HG03460 (cell line): ENCODE data around the gene TTC24.
"Not testable (repeated sequence)": the region's sequence is repeated elsewhere in the genome, so short reads cannot be mapped to it uniquely, and the experiment has no call there.

ENCODE experiments used
- ATAC-seq: cut with Tn5 transposase; IDR thresholded peaks from one replicate; pipeline ENCODE4 v1.9.1; 2021; ENCODE audit not compliant: unreplicated experiment

Gene TTC24

DNA sequence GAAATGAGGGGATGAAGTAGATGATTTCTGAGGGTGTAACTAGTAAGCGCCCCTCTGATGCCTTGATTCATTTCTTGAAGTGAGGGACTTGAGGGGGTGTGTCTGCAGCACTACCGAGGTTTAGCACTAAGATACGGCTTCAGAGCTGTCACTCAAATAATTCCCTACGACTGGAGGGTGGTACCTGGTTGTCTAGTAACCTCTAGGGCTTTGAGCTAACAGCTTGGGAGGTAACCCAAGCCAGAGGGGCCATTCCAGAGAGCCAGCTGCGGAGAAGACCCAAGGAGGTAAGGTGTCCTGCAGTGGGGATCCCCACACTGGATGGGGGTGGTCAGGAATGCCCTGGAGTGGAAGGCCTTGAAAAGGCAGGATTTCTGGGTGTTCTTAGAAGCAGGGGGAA, at the start of gene TTC24:
TTC24 (plus strand) TSS at position 252 of the 400 bp plus-strand sequence. CDS start 1,642 bp downstream, outside the sequence.
- no peak for ATAC-seq

DNA sequence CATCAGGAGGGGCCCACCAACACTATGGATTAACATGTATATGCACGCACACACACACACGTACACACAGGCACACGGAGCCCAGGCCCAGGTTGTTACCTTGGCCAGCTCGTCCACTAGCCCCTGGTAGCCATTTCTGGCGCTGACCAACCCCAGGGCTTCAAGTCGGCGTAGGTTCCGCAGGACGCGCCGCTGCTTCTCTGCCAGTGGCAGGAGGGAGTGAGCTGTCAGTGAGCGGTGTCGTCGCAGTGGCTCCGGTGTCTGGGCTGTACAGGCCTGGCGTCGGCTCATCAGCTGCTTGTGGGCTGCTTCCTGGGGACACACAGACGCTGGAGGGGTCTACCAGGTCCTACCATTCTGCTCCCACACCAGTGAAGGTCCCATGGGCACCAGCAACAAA, 49.5 kb upstream of the TTC24 start:
- ATAC-seq: no peak

DNA sequence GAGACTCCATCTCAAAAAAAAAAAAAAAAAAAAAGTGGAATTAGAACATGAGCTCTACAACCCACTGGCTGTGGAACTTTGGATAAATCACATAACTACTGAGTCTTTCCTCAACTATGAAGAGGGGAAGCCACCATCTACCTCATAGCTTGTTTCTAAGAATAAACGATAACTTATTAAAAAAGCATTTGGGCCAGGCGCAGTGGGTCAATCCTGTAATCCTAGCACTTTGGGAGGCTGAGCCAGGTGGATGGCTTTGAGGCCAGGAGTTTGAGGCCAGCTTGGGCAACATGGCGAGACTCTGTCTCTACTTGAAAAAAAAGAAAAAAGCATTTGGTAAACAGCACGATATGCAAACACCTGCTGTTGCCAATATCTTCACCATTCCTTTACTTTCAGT, 47.1 kb upstream of the TTC24 start:
- no peak for ATAC-seq

DNA sequence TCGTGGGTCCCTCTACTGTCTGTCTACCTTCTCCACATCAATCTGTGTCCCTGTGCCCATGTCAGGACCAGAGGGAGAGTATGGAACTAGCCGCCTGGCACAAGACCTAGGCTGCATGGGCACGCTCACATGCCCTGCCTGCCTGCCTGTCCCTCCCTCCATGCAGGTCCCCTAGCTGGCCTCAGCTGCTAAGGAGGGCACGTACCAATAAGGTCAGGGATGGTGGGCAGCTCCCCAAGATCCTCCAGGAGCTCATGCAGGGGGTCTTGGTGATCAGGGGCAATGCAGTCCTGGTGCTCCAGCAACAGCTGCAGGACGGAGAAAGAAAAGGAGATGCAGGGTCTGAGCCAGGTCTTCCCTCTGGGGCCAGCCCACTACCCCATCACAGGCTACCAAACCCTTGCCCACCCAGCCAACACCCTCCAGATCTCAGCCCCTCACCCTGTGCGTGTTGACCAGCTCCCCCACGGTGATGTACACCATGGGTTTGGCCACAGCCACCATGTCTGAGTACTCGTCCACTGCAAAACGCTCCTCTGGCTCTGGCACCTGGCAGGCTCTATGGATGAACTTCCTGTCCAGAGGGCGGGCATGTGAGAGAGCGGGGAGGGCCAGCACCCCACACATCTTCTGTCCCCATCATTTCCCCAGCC, 45.8 kb upstream of the TTC24 start:
- ATAC-seq: no peak

DNA sequence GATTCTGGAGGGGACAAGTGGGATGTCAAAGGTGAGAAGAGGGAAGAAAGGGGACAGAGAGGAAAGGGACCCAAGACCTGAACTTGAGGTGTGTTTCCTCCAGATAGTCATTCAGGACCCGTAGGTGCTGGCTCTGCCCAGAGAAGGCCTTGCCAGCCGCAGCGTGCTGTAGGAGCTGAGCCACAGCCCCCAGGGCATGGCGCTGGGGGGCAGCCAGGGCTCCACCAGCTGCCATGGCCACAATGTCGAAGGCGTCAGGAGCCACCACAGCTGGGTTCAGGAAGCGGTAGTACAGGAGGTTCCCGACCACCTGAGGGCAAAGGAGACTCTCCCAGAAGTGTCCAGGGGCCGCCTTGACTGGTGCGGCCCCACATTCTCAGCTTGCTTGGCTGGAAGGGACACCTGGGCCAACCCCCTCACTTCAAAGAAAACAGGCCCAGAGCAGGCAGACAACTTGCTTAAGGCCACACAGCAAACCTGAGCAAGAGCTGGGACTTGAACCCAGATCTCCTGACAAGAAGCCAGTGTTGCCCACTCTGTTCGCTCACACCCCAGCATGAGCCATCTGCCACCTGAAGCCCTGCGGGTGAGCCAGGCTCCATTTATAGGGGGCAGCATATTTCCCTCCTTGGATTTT, 45.0 kb upstream of the TTC24 start:
- no peak for ATAC-seq

DNA sequence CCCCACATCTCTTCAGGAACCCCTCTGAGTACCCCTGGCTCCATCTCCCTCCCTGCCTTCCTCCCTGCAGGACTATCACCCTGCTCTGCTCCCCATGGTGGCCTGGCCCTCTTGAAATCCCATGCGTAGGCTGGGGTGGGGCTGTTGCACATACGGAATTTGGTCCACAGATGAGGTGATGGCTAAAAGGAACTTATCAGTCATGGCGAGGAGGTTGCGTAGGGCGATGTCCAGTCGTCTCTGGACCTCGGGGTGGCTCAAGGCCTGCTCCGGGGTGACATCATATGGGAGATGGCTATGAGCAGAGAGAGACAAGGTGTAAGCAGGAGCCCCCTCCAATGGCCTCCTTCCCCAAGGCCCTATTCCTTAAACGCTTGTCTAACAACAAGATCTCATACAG, 42.5 kb upstream of the TTC24 start:
- ATAC-seq: no peak

DNA sequence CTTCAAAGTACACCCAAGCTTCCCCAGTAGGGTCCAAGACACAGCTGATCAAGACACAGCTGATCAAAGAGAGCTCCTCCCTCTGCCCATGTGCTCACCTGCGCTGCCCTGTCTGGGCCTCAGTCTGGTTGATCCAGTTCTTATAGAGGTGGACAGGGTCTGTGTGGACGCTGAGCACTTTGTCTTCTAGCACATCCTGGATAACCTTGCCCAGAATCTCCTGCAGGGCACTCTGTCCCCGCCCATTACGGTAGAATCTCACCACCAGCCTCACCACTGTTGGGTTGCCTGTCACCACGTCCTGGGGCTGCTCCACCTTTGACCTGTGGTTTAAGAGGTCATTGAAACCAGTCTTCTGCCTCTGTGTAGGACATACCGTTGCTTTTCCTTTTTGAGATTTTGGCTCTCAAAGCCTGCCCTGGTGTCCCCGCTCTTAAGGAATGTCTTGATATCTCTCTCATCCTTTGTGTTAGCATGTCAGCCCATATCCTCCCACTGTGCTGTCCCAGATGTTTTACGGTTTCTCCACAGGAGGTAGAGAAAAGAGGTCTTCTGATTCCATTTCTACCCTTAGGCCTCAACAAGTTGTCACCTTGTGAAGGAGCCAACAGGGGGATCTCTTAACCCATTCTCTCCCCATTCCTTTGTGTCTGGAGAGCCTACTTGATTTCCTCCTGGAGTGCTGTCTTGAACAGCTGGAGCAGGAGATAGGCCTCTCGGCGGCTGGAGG, 40.6 kb upstream of the TTC24 start:
- ATAC-seq: no peak

DNA sequence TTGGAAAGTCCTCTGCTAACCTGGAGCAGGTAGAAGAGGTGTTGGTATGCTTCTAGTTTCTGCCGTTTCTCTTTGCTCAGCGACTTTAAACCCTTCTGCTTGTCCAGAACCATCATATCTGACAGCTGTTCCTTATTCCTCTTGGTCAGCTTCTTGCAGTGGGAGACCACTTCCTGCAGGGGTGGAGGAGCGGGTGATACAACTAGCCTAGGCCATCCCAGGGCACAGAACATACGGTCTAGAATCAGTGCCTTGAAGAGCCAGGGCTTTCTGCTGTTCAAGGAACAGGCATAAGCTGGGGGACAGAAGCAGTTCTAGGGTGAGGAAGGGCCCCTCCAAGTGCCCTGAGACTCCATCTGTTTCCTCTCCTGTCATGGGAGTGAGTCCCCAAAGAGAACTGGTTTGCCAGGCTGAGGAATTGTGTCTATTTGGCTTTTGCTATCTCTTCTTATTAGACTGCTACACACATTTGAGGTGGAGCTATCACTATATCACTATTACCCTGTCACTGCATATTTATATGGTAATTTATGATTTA, 39.6 kb upstream of the TTC24 start:
- no peak for ATAC-seq

DNA sequence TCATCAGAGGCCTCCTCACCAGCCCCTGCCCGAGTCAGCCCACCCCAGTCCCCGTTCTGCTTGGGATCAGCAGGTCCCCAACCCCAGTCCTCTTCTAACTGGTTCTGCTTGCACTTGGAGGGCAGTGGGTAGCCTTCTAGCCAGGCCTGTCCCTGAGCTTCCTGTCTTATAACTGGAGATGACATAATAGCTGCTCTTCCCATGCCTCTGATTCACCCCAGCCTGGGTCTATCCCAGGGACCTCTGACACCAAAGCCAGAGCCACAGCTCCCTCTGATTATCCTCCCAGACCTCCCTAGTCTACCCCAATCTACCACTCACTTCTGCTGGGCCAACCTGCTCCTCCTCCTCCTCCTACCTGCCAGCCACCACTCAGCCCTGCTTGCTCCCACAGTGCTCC, 38.6 kb upstream of the TTC24 start:
- ATAC-seq: no peak

DNA sequence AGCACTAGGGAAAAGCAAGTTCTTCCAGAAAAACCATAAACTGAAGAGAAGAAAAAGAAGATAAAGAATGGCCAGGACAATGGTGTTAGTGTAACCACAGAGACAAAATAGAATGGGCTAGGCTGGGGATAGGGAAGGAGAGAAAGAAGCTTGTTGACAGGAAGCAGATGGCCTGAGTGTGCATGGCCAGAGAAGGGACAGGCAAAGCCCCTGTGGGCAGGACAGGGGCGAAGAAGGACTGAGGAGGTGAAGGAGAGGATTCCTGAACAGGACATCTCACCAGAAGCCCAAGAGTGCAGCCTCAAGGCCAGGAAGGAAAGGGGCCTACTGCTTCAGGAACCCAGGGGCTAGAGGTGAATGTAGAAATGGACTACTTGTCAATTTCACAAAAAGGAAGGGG, 36.5 kb upstream of the TTC24 start:
- no peak for ATAC-seq

DNA sequence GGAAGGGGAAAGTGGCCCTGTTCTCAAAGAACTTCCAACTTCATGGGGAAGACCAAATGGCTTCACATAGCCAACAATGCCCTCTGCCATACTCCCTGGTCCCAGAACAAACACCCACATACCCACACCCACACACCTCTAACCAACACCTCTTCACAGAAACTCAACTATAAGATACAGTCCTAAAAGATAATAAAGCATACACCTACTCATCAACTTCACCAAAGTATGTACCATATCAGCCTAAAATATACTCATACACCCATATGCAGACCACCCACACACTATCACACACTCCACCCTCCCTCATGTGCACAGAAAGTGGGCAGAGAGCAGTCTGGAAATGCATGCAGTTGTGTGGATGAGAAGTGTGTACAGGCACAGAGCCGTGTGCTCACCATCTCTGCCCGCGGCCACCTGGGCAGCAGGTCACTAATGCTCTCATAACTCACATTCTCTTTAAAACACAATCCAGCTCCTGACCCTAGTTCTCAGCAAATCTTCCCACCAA, 34.9 kb upstream of the TTC24 start:
- no peak for ATAC-seq

DNA sequence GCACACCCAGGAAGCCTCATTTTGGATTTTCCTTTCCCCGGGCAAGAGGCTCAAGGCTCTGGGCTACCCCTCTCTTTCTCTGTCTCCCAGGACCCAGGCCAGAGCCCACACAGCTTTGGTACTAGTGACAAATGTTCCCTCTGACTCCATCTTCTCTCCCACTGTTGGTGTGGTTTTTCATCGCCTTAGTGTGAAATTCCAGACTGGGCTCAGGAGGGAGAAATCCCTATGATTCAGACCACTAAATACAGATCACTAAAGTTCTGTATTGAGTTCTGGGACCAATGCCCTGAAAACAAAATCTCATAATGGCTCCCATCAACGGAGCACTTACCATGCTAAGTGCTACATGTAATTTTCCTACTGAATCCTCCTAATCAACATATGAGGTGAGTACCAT, 33.3 kb upstream of the TTC24 start:
- no peak for ATAC-seq

DNA sequence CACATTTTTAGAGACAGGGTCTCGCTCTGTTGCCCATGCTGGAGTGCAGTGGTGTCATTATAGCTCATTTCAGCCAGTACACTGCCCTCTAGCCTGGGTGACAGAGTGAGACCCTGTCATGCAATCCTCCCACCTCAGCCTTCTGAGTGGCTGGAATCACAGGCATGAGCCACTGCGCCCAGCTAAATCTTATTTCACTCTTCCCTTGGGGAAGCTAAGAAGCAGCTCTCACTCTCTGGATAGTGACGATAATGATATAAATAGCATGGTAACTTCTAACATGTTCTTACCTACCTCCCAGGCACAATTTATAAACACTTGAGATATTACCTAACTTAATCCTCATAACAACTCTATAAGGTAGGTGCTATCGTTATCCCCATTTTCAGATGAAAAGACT, 32.1 kb upstream of the TTC24 start:
- no peak for ATAC-seq

DNA sequence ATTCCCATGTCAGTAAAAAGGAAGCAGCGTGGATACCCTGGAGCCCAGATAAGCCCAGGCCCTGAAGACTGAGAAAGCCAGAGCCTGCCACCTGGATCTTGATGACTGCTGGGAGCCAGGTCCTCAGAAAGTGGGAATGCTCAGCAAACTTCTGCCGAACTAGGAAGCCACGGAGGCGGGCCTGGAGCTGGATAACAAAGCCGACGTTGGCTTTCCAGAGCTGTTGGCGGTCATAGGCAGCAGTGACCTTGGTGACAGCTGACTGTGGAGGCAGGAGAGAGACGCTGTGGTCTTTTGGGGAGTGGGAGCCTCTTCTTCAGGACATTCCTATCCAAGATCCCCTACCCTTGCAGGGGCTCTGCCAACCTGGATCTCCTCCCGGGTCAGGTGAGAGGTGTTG, 31.5 kb upstream of the TTC24 start:
- ATAC-seq: no peak

DNA sequence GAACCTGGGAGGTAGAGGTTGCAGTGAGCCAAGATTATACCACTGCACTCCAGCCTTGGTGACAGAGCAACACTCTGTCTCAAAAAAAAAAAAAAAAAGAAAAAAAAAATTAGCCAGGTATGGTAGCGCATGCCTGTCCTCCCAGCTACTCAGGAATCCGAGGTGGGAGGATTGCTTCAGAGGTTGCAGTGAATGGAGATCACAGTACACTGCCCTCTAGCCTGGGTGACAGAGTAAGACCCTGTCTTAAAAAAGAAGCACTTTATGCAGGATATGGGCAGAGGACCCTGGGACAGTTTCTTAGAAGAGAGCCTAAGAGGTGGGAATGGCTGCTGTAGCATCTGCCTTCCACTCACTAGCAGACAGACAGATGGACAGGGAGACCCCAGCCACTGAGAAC, 30.1 kb upstream of the TTC24 start:
- no peak for ATAC-seq

DNA sequence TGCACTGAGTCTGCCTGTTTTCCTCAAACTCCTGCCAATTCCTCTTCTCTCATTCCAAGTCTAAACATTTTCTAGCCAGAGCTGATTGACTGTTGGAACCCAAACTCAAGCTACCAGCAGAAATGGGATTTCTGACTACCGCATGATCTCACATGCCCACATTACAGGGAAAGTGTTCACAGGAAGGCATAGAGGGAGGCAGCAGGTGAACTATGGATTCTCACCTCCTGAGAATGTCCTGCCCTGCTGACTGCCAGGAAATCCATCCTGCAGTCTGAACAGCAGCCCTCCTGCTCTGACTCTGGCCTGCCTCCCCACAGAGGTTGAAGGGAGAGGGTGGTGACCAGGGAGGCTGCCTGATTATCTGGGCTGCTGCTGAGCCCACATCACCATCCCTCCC, 29.7 kb upstream of the TTC24 start:
- ATAC-seq: no peak

DNA sequence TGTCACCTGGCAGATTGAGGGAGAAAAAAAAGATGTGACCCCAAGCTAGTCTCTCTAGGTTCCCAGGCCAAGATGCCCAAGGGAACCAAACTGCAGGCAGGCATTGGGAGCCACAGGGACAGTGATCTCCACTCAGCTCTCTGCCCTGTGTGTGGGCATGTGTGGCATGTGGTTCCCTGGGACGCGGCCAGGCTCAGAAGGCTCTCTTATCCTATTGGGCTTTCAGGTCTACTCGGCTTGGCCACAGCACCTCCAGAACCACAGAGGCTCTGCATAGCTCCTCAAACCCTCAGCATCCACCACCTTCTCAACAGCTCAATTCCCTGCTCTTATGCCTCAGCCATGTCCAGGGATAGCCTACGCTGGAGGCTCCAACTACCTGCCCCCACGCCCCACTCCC, 29.2 kb upstream of the TTC24 start:
- ATAC-seq: no peak

DNA sequence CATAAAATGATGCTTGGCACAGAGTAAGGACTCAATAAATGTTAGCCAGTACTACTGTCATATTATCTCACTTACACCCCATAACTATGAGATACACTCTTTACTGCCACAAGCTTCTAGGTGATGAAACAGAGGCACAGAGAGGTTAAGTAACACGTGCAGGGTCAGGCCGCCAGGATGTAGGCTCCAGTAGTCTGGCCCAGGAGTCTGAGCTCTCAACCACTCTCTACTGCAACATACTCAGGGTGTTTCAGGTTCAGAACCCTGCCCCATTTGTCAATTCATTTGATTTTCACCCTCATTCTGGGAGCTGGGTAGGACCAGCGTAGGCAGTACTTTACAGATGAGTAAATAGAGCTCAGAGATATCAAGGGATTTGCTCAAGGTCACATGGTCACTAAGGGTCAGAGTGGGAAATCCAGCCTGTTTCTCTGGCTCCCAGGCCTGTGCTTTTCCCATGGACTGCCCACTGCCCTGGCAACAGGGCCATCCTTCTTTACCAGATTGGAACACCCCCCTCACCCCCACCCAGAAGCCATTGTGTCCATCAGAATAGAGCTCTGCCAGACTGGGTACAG, 28.4 kb upstream of the TTC24 start:
- ATAC-seq: no peak

DNA sequence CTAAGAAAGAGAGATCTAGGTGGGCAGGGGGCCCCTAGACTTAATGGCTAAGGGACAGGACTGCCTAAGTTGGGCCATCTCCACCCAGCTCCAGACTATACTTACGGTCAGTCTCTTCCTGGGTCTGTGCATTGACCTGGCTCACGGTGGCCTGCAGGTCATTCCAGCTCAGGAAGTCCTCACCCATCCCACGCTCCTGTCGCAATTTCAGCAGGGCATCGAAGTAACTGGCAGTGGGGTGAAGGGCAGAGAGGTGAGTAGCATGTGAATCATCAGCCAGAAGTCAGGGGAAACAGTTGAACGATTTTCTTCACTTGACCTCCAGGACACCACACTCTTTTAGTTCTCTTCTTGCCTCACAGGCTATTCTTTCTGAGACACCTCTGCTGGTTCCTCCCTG, 27.7 kb upstream of the TTC24 start:
- ATAC-seq: no peak

DNA sequence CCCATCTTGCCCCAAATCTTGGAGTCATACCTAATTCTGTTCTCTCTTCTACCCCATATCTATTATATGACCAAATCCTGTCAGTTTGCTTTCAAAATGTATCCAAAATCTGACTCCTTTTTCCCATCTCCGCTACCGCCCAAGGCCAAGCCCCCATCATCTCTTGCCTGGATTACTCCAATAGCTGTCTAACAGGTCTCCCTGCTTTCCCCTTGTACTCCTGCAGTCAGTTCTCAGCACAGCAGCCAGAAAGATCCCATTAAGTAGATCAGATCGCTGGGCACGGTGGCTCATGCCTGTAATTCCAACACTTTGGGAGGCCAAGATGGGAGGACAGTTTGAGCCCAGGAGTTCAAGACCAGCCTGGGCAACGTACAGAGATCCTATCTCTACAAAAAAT, 27.0 kb upstream of the TTC24 start:
- no peak for ATAC-seq

DNA sequence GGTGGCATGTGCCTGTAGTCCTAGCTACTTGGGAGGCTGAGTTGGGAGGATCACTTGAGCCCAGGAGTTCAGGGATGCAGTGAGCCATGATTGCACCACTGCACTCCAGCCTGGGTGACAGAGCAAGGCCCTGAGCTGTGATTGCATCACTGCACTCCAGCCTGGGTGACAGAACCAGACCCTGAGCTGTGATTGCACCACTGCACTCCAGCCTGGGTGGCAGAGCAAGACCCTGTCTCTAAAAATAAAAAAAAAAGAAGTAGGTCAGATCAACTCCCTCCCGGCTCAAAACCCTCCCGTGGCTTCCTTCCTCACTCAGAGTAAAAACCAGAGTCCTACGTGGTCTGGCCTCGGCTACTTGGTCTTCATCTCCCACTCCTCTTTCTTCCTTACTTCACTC, 26.6 kb upstream of the TTC24 start:
- ATAC-seq: not testable (repeated sequence)
